GM19193 (cell line): ENCODE measurements around the gene CALD1.

Source experiments
- POLR2A ChIP-seq: IDR thresholded peaks from 4 replicates; pipeline ENCODE4 v1.6.1; 2011; ENCODE audit not compliant: insufficient read depth, insufficient read length; ENCODE audit errors: extremely low read depth

CALD1 gene

GRCh38 chr7:134772401-134772800, 7.0 kb upstream of the CALD1 start:
- no peak for TF ChIP-seq POLR2A

DNA sequence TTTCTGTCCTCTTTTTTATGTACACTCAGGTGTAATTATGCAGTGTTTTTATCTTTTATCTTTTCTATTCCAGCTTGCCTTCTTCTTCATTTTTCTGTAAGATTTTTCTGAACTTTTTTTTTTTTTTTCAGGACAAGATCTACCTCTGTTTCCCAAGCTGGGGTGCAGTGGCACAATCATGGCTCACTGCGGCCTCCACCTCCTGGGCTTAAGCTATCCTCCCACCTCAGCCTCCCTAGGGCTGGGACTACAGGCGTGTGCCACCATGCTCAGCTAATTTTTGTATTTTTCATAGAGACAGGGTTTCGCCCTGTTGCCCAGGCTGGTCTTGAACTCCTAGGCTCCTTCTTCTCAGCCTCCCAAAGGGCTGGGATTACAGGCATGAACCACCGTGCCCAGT, 6.3 kb upstream of the CALD1 start:
- TF ChIP-seq POLR2A = no peak

DNA sequence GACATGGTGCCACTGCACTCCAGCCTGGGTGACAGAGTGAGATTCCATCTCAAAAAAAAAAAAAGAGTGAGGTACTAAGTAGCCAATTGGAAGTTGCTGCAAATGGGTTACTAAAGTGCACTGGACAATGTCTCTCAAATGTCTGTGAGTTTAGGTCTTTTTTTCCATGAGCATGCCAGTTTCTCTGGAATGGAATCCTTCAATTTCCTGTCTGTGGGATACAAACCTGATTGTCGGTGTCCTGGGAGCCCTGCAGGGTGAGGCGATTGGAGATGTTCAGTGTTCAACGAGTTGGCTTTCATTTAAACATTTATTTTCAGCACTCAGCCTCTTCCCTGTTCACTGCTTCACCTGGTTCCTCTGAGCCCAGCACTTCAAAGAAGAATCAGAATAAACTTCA, 5.3 kb upstream of the CALD1 start:
- no peak for TF ChIP-seq POLR2A

GRCh38 chr7:134777470-134777869, 2.0 kb upstream of the CALD1 start:
- no peak for TF ChIP-seq POLR2A

GRCh38 chr7:134777908-134778580, 1.4 kb upstream of the CALD1 start:
- no peak for TF ChIP-seq POLR2A

- TF ChIP-seq POLR2A = no peak
Measured at GRCh38 chr7:134779741-134780065, 269 bp downstream of the CALD1 start.

DNA sequence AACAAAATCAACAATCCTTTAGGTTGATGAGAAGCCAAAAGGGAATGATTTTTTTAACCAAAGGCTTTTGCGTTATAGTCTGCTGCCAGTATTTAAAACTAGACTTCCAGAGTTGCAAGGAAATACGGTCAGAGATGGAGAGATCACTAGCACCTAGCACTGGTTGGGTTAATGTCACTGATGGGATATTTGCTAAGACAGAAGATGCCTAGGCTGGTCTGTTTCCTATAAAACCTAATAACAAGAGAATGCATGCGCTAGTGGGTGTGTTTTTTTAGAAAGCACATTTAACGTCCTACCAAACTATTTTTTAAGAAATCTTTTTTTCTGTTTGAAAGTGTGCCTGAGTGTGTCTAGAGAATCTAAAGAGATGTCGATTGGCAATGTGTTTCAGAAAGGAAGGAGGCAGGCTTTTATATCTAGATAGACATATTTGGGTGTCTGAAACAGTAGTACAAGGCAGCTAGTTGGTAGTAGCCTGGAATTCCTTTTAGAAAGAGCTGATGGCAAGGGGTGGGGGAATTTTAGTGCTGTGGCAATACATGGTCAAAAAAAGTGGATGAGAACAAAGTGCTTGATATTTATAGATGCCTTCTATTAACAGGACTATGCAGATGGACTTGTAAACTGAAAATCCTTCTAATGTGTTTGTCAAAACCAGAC, 863 bp downstream of the CALD1 start:
- no peak for TF ChIP-seq POLR2A

DNA sequence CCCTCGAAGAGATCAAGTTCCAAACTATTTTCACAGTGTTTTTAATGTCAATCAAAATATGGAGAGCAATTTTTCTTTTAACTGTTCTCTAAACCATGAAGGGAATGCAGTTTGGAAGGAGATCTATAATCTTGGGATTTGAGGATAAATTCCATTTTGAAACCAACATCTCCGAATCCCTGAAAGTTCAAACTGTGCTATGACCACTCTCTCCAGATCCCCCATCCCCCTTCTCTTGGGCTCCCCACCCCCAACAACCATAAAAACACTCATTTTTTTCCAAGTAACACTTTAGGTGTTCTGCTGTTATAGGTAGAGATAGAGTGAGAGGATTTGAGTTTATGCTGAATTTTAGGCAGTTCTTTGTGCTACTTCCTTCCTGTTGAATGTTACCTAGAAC, 1.7 kb downstream of the CALD1 start:
- no peak for TF ChIP-seq POLR2A

- TF ChIP-seq POLR2A = no peak
Measured at GRCh38 chr7:134782121-134782623, 2.7 kb downstream of the CALD1 start.

- TF ChIP-seq POLR2A = no peak
Measured at GRCh38 chr7:134783294-134784069, 4.0 kb downstream of the CALD1 start.

- TF ChIP-seq POLR2A = no peak
Measured at GRCh38 chr7:134784251-134785049, 5.0 kb downstream of the CALD1 start.

- TF ChIP-seq POLR2A = no peak
Measured at GRCh38 chr7:134785842-134786241, 6.4 kb downstream of the CALD1 start.

DNA sequence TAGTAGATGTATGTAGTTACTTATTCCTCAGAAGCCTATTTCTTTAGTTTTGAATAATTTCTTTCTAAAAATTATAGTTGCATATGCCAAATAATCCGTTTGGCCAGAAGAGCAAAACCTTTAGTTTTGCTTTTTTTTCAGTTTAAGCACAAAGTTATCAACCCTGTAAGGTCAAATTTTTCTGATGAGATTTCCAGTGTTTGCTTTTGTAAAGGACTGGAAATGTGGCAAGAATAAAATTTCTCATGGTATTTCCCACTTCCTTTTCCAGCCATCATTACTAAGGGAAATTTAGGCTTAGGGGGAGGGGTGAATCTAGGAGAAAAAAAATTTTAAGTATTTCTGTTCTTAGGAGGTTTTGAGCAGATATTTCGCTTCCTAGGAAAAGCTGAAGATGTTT, 7.6 kb downstream of the CALD1 start:
- TF ChIP-seq POLR2A = no peak

- TF ChIP-seq POLR2A = no peak
Measured at GRCh38 chr7:134787720-134788119, 8.3 kb downstream of the CALD1 start.

DNA sequence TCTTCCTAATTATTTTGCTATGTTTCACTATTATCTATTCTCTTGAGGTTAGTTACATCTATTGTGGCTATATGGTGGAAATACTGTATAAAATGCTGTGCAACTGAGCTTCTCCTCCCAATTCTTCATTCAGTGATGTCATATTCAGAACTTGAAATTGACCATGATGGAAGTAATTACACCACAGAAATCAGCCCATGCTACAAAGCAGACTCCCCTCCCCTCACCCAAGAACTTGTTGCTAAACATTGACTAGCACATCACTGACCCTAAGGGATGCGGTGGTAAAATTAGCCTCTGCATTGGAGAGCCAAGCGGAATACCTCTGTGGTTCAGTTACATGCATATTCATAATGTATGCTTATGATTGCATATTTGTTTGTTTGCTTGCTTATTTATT, 8.8 kb downstream of the CALD1 start:
- no peak for TF ChIP-seq POLR2A

DNA sequence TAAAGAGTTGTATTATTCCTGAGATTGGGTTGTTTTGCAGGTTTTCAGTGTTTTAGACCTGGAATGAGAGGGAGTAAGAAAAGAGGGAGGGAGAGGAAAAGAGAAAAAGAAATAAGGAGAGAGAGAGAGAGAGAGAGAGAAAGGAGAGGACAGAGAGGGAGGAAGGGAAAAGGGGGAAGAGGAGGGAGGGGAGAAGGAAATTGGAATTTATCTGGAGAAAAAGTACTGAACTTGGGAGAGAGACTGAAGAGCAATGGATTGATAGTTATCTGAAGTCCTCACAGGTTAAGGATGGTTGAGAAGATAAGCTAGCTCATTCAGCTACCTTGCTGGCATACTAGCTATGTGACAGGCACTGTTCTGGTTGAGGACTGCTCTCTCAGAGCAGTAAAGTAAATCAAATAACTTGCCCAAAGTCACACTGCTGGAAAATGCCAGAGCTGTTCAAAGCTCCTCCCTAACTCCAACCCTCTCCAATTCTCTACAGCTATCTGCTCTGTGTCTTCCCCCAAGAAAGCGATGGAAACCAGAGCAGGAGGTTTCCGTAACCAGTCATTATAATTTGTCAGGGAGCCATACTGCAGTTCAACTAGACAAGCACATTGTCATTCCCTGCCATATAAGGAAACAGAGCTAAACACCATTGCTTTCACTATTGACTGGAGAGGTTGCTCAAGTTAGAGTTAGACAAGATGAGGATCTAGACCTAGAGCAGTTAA, 10.7 kb downstream of the CALD1 start:
- no peak for TF ChIP-seq POLR2A
